Stimulated activated CD4-positive, alpha-beta T cell treated with anti-CD3 and anti-CD28 coated beads, TNF-alpha, amount 100 ng/mL, for 24 hours (primary cell): ENCODE data around the gene IQGAP1.

Experiments
- DNase-seq, 3 experiments: peaks; one replicate each; pipeline ENCODE4 v3.0.0-alpha.2; 2020; ENCODE audit warnings: low read depth in 3 of 3

The IQGAP1 gene

GRCh38 chr15:90441027-90441426 lies 53.0 kb downstream of the IQGAP1 start:
- DNase-seq: no peak

GRCh38 chr15:90442423-90442822 lies 54.4 kb downstream of the IQGAP1 start:
- no peak for DNase-seq

- DNase-seq: no peak
Measured at GRCh38 chr15:90449206-90449735, 61.2 kb downstream of the IQGAP1 start.

- DNase-seq: no peak
Measured at GRCh38 chr15:90451053-90451850, 63.2 kb downstream of the IQGAP1 start.

- DNase-seq: no peak
Measured at GRCh38 chr15:90456236-90456635, 68.2 kb downstream of the IQGAP1 start.

- no peak for DNase-seq
Measured at GRCh38 chr15:90458061-90458460, 70.0 kb downstream of the IQGAP1 start.

- DNase-seq: no peak
Measured at GRCh38 chr15:90459368-90459767, 71.3 kb downstream of the IQGAP1 start.

GRCh38 chr15:90460142-90460824 lies 72.2 kb downstream of the IQGAP1 start:
- no peak for DNase-seq

GRCh38 chr15:90463381-90463780 lies 75.3 kb downstream of the IQGAP1 start:
- DNase-seq: no peak

- no peak for DNase-seq
Measured at GRCh38 chr15:90465140-90465929, 77.3 kb downstream of the IQGAP1 start.

GRCh38 chr15:90465930-90466567 lies 78.0 kb downstream of the IQGAP1 start:
- DNase-seq: no peak

GRCh38 chr15:90469723-90470122 lies 81.7 kb downstream of the IQGAP1 start:
- DNase-seq: no peak

- DNase-seq: no peak
Measured at GRCh38 chr15:90470453-90470852, 82.4 kb downstream of the IQGAP1 start.

GRCh38 chr15:90471126-90471525 lies 83.1 kb downstream of the IQGAP1 start:
- no peak for DNase-seq

GRCh38 chr15:90471769-90472168 lies 83.7 kb downstream of the IQGAP1 start:
- no peak for DNase-seq

GRCh38 chr15:90478846-90479481 lies 90.9 kb downstream of the IQGAP1 start:
- no peak for DNase-seq

- DNase-seq: no peak
Measured at GRCh38 chr15:90479656-90480055, 91.6 kb downstream of the IQGAP1 start.

- DNase-seq: peak in 2 of 3 experiments; percentile 1 to 9
Measured at GRCh38 chr15:90481023-90481422, 93.0 kb downstream of the IQGAP1 start.

GRCh38 chr15:90482124-90483011 lies 94.3 kb downstream of the IQGAP1 start:
- peak; percentile 7 to 18 (median 13) for DNase-seq

- no peak for DNase-seq
Measured at GRCh38 chr15:90483012-90483307, 94.9 kb downstream of the IQGAP1 start.
